UCSD-AML1 (cell line): ENCODE measurements around the gene CAP2.
"Not testable (repeated sequence)": the region's sequence is repeated elsewhere in the genome, so short reads cannot be mapped to it uniquely, and the experiment has no call there.

Experiments used
- DNase-seq: peaks from one replicate; lab custom pipeline; 2025; ENCODE audit not compliant: unreplicated experiment; lab: John Stamatoyannopoulos, UW

Gene CAP2

DNA sequence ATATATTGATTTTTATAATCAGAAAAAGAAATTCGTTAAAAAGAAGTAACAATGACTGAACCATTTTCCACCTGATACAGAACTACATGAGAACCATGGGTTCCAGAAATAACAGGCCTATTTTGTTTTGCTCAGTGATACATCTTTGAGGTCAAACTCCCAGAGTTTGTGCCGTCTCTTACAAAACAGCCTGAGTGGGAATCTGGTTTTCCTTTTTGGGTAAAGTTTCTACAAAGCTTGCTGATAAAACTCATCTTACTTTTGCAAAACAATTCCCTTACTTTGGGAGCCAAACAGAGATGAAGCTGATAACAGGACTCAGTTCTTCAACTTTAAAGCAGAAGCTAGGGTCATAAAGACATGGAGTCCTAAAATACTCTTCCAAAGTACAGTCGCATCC is 108.0 kb downstream of the CAP2 start:
- no peak for DNase-seq

DNA sequence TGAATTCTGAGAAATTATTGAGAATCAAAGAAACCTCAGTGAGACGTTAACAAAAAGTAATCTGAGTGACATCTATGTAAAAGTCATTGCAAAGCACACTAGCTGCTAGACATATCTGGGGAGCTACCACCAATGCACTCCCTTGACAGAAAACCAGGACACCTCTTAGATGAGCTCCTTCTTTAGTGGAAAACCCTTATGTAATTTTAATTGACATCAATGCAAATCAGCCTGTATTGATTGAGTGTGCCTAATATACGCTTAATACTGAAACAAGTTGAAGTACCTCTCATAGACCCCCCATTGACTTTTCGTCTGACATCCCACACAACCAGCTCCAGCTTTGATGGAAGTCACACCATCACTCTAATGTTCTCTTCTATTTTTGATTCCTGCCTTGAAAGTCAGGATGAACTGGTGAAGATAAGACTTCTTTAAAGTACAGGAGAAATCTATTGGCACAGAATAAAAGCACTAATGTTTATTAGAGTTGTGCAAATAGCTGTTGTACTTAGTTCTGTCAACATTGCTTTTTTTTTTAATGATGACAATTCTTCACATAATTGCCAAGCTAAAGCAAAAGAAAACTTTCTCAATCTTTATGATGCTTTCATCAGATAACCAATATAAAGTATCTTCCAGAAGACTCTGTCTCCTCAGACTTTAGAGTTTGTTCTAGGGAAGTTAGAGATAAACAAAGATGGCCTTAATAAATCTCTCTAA is 108.7 kb downstream of the CAP2 start:
- no peak for DNase-seq

DNA sequence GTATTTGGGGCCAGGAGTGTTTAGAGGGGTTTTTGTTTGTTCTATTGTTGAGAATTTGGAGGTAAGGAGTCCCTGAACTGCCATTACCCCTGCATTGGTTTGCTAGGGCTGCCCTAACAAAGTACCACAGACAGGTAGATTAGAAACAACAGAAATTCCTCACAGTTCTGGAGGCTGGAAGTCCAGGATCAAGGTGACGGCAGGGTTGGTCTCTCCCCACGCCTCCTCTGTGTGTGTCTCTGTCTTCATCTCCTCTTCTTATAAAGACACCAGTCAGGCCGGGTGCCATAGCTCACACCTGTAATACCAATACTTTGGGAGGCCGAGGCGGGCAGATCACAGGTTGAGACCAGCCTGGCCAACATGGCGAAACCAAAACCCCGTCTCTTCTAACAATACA is 109.7 kb downstream of the CAP2 start:
- no peak for DNase-seq

GRCh38 chr6:17504005-17504404 is 110.6 kb downstream of the CAP2 start:
- DNase-seq = no peak

DNA sequence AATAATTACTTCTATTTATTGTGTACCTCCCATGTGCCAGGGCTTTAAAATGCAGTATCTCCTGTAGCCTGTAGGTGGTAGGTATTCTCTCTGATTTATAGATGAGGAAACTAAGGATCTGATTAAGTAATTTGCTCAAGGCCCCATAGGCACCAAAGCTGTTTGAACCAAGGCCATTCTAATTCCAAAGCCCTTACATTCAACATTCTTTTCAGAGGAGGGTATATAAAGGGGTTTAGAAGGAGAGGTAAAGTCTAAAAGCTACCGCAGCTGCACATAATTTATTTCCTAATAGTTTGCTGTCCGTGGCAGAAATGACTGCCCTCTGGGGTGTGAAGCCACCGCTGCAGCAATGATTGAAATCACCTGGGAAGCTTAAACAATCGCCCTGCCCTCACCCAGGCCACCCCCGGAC is 111.7 kb downstream of the CAP2 start:
- DNase-seq = no peak

DNA sequence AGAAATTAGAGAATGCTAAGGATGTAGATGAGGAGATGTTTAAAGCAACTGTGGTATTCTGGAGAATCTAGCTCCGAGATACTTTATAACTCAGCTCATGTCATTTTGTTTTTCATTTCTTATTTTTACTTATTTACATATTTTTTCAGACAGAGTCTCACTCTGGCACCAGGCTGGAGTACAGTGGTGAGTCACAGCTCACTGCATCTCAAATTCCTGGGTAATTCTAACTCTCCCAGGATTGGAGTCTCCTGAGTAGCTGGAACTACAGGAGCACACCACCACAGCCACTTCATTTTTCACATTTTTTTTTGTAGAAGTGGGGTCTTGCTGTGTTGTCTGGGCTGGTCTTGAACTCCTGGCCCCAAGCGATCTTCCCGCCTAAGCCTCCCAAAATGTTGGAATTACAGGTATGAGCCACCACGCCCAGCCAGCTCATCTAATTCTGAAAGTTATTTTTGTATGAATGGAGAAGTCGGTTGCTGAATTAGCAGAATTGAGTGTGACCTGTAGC is 112.4 kb downstream of the CAP2 start:
- no peak for DNase-seq

- DNase-seq = no peak
Observed at GRCh38 chr6:17506531-17506930, 113.1 kb downstream of the CAP2 start.

DNA sequence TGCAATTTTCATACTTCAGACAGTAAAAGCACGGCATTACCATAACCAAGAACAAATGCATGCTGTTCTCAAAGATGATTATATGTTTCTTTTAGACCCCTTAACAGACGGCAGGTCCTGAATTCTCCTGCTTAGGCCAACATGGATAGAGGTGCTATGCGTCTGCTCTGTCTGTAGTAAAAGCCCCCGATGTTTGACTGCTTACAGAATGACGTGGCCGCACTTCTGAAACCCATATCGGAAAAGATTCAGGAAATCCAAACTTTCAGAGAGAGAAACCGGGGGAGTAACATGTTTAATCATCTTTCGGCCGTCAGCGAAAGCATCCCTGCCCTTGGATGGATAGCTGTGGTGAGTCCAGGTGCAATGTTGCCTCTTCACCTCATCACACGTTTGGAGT is 113.6 kb downstream of the CAP2 start:
- no peak for DNase-seq

DNA sequence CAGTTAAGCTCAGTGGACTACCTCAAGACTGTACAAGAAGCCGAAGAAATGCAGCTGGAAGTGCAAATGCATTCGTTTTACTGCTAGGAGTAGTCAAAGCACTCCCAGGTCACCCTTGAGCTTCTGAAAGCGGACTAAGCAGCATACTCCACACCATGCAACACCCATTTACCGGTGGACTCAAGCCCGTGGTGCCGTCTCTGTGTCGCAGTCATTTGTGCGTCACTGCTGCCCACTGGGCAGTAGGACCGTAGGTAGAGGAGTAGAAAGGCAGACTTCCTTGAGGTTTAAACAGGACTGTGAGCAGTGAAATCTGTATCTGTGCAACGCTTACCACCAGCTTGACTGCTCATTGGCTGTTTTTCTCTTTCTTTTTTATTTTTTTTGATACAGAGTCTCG is 117.7 kb downstream of the CAP2 start:
- DNase-seq = no peak

GRCh38 chr6:17511580-17511979 is 118.2 kb downstream of the CAP2 start:
- DNase-seq = no peak

DNA sequence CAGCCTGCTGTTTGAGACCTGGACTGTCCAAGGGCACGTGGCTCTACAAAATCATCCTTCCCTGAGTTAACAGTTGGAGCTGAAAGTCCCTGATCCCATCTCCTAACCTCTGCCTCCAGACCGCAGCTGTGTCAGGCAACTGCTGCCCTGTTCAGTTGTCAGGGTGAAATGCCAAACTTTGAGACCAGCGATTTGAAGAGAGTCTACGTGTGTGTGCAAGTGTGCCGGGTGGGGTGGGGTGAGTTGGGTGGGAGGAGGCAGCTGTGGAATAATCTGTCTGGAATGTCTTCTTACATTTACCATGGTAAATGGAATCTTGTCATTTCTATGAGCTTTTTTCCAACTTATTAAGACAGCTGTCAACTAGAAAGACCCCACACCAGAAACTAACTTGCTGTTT is 125.7 kb downstream of the CAP2 start:
- DNase-seq = no peak

GRCh38 chr6:17525637-17526036 is 132.2 kb downstream of the CAP2 start:
- no peak for DNase-seq

DNA sequence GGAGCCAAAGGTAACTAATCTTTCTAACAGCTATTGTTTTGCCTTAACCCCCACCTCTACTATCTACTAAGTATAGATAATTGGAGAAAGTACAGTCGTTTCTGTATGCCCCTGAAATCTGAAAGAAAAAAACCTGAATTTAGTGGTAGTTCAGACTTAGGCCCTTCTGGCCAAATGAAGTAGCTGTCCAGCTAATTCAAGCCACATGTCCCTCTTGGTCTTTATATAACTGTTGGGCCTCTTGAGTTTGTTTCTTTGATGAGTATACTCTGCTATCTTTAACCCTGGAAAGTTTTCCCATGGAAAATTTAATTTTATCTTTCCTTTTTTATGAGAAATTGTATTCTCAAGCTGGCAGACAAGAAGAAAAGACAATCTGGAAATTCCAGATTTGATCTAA is 133.7 kb downstream of the CAP2 start:
- DNase-seq = no peak

GRCh38 chr6:17530321-17530835 is 137.0 kb downstream of the CAP2 start:
- DNase-seq = no peak

GRCh38 chr6:17536586-17536985 is 143.2 kb downstream of the CAP2 start:
- DNase-seq = no peak

DNA sequence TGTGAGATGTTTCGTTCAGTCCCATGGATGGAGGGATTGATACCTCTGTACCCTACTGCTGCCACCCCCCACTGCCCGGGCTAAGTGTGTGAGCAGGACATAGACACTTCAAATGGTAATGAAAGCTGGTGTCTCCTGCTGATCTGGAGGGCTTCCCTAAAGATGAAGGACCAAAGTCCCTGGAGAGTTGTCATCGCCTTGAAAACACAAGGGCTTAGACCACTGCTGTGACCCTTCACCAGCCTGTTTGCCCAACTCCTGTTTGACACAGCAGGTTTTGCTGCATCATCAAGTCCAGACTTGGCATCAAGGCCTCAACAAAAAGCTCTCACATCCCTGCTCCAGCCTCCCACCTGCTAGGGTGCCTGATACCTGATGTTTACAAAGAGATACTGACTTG is 148.8 kb downstream of the CAP2 start:
- no peak for DNase-seq

- not testable (repeated sequence) for DNase-seq
Observed at GRCh38 chr6:17545681-17546080, 152.3 kb downstream of the CAP2 start.

DNA sequence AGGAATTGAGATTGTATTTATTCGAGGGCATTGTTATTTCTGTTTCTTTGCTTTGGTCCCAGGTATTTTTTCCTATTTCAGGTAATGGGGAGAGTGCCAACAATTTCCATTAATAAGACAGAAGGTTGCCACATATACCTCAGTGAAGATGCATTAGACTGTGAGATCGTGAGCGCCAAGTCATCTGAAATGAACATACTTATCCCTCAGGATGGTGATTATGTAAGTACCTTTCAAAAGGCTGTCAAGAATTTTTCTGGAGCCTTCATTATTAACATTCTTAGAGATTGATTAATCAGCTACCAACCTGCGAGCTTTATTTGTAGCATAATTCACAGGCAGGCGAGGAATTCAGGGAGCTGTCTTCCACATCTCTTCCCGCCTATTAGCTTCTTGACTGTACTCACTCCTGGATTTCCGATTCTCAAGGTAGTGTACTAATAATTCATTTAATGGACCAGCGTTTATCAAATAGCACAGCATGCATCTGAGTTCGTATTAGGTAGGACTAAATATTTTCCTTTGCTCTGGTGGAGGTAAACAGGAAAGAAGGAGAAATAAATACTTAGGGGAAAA is 158.1 kb downstream of the CAP2 start:
- DNase-seq = no peak

DNA sequence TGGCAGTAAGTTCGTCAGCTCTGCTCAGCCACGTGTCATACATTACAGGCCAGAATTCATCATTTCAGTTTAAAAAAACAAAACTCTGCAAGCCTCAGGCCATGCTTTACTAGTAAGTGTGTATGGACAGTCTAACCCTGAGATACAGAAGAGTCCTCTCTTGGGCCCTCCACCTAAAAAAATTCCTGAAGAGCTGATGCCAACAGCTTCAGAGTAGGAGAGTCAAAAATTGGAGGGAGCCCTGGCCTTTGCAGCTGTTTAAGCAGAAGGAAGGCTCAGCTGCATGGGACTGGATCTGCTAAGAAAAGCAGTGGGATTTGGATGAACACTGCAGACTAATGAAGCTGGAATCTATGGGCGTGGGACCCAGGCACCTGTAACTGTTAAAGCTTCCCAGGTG is 159.5 kb downstream of the CAP2 start:
- no peak for DNase-seq

GRCh38 chr6:17556014-17556413 is 162.6 kb downstream of the CAP2 start:
- DNase-seq = no peak

- no peak for DNase-seq
Observed at GRCh38 chr6:17562636-17563035, 169.2 kb downstream of the CAP2 start.

- no peak for DNase-seq
Observed at GRCh38 chr6:17565399-17565798, 172.0 kb downstream of the CAP2 start.
